GM12873 (cell line): ENCODE data around the gene TDP2.

Experiments used
- TF ChIP-seq, protein P1 (sequence below): IDR thresholded peaks from 2 replicates; pipeline ENCODE4 v1.5.1; 2012; ENCODE audit warnings: low read depth, mild to moderate bottlenecking, moderate library complexity, low read length, control low read depth; ENCODE audit not compliant: insufficient read depth; ENCODE audit errors: missing control alignments

TDP2 gene

DNA sequence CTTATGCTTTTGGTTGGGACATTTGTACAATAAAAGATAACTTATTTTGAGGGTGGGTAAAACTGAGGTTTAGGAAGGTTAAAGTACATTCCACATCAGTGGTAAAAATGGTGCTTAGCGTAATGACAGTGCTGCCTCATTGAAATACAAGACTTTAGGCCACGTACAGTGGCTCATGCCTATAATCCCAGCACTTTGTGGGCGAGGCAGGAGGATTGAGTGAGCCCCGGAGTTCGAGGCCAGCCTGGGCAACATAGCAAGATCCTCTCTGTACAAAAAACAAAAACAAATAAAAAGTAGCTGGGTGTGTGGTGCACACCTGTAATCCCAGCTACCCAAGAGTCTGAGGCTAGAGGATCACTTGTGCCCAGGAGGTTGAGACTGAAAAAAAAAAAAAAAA lies 18.4 kb downstream of the TDP2 start:
- TF ChIP-seq, protein P1, sequence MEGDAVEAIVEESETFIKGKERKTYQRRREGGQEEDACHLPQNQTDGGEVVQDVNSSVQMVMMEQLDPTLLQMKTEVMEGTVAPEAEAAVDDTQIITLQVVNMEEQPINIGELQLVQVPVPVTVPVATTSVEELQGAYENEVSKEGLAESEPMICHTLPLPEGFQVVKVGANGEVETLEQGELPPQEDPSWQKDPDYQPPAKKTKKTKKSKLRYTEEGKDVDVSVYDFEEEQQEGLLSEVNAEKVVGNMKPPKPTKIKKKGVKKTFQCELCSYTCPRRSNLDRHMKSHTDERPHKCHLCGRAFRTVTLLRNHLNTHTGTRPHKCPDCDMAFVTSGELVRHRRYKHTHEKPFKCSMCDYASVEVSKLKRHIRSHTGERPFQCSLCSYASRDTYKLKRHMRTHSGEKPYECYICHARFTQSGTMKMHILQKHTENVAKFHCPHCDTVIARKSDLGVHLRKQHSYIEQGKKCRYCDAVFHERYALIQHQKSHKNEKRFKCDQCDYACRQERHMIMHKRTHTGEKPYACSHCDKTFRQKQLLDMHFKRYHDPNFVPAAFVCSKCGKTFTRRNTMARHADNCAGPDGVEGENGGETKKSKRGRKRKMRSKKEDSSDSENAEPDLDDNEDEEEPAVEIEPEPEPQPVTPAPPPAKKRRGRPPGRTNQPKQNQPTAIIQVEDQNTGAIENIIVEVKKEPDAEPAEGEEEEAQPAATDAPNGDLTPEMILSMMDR: no peak

DNA sequence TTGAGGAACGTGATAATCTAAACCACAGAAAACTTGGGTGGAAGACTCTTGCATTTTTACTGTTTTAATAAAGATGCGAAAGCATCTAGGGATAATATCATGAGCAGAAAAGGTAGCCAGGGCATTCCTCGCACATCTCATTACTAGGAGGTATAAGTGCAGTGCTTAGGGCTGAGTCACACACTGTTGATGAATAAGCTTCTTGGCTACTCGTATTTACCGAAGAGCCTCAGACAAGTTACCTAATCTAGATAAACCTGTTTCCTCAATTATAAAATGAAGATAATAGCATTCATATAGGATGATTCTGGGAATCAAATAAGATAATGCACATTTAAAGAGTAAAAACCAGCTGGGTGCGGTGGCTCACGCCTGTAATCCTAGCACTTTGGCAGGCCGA lies 19.9 kb downstream of the TDP2 start:
- TF ChIP-seq, protein P1: no peak

DNA sequence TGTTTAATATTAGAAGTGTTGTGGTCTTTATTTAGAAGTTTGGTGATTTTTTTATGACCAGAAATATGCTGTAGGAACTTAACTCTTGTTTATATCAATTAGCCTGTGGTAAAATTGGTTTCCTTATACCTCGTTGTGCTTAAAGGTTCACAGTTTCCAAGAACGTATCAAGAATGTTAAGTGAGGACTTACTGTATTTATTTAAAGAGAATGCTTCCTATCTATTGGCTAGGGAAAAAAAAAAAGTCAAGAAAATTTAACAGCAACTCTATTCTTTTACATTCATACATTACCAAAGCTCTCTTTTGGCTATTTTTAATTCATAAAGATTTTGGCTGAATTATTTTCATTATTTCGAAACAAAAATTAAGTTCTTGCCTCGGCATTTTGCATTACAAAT lies 22.3 kb downstream of the TDP2 start:
- TF ChIP-seq, protein P1: no peak

DNA sequence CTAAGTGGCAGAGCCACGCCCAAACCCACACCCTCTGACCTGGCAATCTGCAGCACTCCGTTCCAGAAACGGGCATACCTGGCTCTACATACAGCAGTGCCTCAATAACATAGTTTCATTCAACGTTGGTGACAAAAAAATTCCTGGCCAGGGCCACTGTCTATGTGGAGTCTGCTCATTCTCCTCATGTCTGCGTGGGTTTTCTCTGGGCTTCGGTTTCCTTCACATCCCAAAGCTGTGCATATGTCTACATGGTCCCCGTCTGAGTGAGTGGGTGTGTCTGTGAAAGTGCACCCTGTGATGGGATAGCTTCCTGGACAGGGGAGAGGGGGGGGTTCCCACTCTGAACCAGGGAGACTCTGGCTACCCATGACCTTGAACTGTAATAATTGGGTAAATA lies 22.8 kb downstream of the TDP2 start:
- TF ChIP-seq, protein P1: no peak

DNA sequence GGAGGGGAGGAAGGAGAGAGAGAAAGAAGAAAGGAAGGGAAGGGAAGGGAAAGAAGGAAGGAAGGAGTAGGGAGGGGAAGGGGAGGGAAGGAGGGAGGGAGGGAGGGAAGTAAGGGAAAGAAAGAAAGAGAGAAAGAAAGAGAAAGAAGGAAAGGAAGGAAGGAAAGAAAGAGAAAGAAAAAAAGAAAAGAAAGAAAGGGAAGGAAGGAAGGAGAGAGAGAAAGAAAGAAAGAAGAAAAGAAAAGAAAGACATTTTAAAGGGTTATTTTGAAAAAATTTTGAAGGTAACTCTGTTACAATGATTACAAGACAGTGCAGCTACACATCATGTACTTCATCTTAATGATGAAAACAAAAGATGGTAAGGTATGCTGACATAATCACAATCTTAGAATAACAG lies 24.6 kb downstream of the TDP2 start:
- TF ChIP-seq, protein P1: no peak

DNA sequence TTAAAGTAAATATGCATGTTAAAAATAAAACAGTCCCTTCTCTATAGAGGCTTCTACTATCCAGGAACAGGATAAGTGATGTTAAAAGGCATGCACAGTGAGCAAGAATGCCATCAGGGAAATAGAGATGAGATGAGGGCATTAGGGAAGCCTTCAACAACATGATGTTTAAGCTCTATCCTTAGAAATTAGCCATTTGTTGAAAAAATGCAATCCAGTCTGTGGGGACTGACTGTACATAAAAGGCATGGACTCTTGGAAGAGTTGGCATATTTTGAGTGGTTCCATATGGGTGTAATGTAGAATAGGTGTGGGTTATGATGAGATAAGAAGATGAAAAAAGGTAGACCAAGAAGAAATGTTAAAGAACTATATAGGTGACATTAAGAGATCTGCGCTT lies 26.5 kb downstream of the TDP2 start:
- TF ChIP-seq, protein P1: no peak

DNA sequence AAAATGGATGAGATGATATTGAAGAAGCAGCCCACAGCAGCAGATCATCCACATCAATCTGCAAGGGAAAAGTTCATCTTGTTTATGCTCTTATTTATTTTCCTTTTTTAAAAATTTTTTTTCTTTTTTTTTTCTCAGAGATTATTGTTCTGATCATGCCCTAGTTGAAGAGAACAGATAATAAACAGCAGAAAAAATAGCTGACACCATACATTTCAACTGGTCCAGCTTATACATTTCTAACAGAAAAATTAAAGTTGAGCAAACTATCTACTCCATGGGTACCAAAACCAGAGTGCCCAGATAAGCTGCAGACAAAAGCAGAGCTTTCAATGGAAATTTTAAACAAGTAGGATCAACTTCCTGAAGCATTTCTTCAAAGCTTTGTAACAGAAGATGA lies 30.0 kb downstream of the TDP2 start:
- TF ChIP-seq, protein P1: no peak
